H1 (cell line): ENCODE results near the gene MPV17L2.

ENCODE experiments used
- CEBPB ChIP-seq: IDR thresholded peaks from 2 replicates; pipeline ENCODE4 v1.6.1; 2012; ENCODE audit warnings: low read depth, low read length
- EGR1 ChIP-seq: IDR thresholded peaks from 2 replicates; pipeline ENCODE4 v1.6.1; 2011; ENCODE audit warnings: low read depth, low read length, borderline replicate concordance
- MAFK ChIP-seq: IDR thresholded peaks from 2 replicates; pipeline ENCODE4 v1.6.1; 2012; ENCODE audit warnings: low read depth, mild to moderate bottlenecking, improper control_type of control experiment, low read length
- POLR2A ChIP-seq, 2 experiments: IDR thresholded peaks; 1 replicate in 1 of 2; 2 replicates in 1 of 2; pipeline ENCODE4 v1.6.1; 2011; ENCODE audit warnings: low read depth in 2 of 2, low read length in 2 of 2, mild to moderate bottlenecking in 2 of 2; ENCODE audit errors: control extremely low read depth in 1 of 2
- POLR2AphosphoS5 ChIP-seq: IDR thresholded peaks from 2 replicates; pipeline ENCODE4 v1.6.1; 2011; ENCODE audit warnings: low read depth, low read length
- RAD21 ChIP-seq, 2 experiments: IDR thresholded peaks in 1 of 2; conservative IDR thresholded peaks in 1 of 2; 2 replicates each; pipeline ENCODE4 v1.6.1; 2011; ENCODE audit warnings: low read depth in 2 of 2, low read length in 2 of 2, improper control_type of control experiment in 1 of 2, inconsistent platforms in 1 of 2, mild to moderate bottlenecking in 1 of 2, moderate library complexity in 1 of 2
- SIRT6 ChIP-seq: IDR thresholded peaks from one replicate; pipeline ENCODE4 v1.7.1; 2012; ENCODE audit warnings: low read length, inconsistent platforms
- SP1 ChIP-seq: IDR thresholded peaks from 2 replicates; pipeline ENCODE4 v1.6.1; 2011; ENCODE audit warnings: low read depth, low read length
- SP4 ChIP-seq: IDR thresholded peaks from 2 replicates; pipeline ENCODE4 v1.6.1; 2012; ENCODE audit warnings: low read length, inconsistent platforms
- SRF ChIP-seq: IDR thresholded peaks from 2 replicates; pipeline ENCODE4 v1.6.1; 2011; ENCODE audit warnings: mild to moderate bottlenecking, low read depth, low read length, moderate library complexity
- ZNF274 ChIP-seq: IDR thresholded peaks from 2 replicates; pipeline ENCODE4 v1.7.0; 2012; ENCODE audit warnings: low read length, borderline replicate concordance; ENCODE audit errors: extremely low read depth
- TF ChIP-seq, protein P1 (sequence below), 3 experiments: IDR thresholded peaks; 1 replicate in 2 of 3; 2 replicates in 1 of 3; pipeline versions ENCODE4 v1.5.1 to v1.6.1; 2011; ENCODE audit warnings: low read length in 3 of 3, mild to moderate bottlenecking in 3 of 3, inconsistent platforms in 2 of 3, low read depth in 1 of 3, moderate library complexity in 1 of 3; ENCODE audit not compliant: insufficient read depth in 1 of 3; ENCODE audit errors: control extremely low read depth in 1 of 3

GRCh38 chr19:18211683-18212082 lies 18.7 kb downstream of the MPV17L2 start:
- TF ChIP-seq EGR1 (no peak), SRF (no peak), RAD21 (IDR thresholded peaks at IDR 0.05 in 1 of 2, conservative IDR thresholded peaks at IDR 0.05 in 1 of 2; ENCODE audit: low read depth in 2 of 2, low read length in 2 of 2) (no peak), SIRT6 (no peak), ZNF274 (no peak), SP4 (no peak), POLR2AphosphoS5 (no peak), POLR2A (IDR thresholded peaks at IDR 0.05; ENCODE audit: control extremely low read depth in 1 of 2, low read depth in 2 of 2, low read length in 2 of 2) (no peak), MAFK (no peak), CEBPB (no peak), SP1 (no peak)
- TF ChIP-seq, protein P1, sequence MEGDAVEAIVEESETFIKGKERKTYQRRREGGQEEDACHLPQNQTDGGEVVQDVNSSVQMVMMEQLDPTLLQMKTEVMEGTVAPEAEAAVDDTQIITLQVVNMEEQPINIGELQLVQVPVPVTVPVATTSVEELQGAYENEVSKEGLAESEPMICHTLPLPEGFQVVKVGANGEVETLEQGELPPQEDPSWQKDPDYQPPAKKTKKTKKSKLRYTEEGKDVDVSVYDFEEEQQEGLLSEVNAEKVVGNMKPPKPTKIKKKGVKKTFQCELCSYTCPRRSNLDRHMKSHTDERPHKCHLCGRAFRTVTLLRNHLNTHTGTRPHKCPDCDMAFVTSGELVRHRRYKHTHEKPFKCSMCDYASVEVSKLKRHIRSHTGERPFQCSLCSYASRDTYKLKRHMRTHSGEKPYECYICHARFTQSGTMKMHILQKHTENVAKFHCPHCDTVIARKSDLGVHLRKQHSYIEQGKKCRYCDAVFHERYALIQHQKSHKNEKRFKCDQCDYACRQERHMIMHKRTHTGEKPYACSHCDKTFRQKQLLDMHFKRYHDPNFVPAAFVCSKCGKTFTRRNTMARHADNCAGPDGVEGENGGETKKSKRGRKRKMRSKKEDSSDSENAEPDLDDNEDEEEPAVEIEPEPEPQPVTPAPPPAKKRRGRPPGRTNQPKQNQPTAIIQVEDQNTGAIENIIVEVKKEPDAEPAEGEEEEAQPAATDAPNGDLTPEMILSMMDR (IDR thresholded peaks at IDR 0.05; ENCODE audit: control extremely low read depth in 1 of 3, insufficient read depth in 1 of 3, low read depth in 1 of 3, low read length in 3 of 3), result no peak
